Measurements from ENCODE around the gene LRRC30.
"Not testable (repeated sequence)": the region's sequence is repeated elsewhere in the genome, so short reads cannot be mapped to it uniquely, and the experiment has no call there.

Gene LRRC30

DNA sequence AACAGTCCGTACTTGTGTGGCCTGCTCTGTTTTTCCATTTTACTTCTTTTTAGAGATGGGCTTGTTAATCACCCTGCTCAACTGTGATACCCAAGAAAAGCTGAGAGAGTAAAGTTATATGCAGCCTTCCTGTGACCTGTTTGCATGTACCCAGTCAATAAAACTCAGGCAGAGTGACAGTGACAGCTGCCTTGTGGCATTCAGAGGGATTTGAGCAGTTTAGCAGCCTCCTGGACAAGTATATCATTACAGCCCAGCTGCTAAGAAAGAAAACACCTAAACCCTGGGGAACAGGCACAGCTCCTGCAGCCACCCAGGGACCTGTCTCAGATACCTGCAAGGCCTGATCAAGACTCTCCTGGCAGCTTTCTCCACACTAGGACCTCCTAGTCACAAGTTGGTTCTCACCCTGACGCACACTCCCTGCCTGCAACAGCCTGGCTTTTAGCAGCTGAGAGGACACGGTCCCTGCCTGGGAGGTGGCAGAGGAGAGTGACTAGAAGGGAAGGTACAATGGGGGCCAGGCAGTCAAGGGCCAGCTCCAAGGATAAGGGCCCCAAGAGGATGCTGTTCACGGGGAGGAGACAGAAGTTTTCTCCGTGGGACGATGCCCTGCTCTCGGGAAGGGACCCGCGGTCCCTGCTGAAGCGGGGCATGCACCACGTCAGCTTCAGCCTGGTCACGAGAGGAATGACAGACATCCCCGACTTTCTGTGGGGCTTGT, at the start of gene LRRC30:
TSS of gene LRRC30 (plus strand) at position 464 of the 724 bp plus-strand sequence. CDS start at position 514, 50 bp downstream.
- no peak for DNase-seq

DNA sequence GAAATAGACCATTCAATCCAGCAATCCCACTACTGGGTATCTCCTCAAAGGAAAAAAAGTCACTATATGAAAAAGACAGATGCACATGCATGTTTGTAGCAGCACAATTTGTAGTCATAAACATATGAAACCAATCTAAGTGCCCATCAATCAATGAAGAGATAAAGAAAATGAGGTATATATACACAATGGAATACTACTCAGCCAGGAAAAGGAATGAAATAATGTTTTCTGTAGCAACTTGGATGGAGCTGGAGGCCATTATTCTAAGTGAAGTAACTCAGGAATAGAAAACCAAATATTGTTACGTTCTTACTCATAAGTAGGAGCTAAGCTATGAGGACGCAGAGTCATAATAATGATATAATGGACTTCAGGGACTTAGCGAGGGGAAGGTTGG, 45.2 kb upstream of the LRRC30 start:
- DNase-seq: no peak

DNA sequence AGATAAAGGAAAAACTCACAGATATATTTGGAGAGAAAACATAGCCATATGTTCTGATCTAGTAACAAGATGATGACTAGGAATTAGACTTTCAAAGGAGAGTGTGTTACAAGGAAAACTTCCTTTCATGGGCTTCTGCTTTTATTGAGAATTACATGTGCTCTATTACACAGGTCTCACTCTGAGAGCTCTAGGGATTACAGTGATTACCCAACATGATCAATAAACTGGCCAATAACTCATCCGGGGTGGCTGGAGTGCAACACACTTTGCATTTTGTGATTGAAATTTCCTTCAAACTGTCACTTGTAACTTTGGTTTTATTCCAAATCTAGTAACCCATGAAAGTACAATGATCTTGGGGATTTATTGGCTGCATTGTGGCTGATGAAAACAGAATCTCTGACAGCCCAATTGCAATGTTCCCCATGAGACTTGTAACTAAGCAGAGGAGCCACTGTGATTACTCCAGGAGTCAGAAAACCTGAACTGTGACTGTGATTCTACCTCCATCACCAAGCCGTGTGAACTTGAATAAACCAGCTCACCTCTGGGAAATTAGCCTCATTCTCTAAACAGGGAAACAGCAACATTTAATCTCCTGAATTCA, 40.2 kb upstream of the LRRC30 start:
- DNase-seq: no peak

DNA sequence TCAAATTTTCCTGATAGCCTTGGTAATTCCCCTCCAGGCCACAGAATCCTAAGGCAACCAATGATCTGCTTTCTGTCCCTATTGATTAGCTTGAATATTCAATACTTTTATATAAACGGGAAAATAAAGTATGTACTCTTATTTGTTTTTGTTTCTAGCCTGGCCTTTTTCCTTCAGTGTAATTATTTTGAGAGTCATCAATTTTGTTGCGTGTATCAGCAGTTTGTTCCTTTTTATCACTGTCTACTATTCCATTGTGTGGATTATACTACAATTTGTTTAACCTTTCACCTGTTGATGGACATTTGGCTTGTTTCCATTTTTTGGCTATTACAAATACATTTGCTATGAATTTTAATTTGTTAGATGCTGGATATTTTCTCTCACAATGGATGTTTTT, 39.2 kb upstream of the LRRC30 start:
- no peak for DNase-seq

DNA sequence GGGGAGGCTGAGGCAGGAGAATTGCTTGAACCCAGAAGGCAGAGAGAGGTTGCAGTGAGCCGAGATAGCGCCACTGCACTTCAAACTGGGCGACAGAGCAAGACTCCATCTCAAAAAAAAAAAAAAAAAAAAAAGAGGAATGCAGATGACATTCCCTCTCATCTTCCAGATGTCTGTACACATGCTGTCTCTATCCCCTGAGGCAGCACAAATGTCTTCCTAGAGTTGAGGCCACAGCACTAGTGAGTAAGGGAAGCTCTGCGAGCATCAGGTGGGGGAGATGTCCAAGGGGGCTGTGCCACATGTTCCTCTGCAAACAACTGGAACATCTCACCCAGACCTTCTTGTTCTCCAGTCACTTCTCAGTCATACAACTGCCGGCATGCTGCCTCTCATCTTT, 35.6 kb upstream of the LRRC30 start:
- no peak for DNase-seq

DNA sequence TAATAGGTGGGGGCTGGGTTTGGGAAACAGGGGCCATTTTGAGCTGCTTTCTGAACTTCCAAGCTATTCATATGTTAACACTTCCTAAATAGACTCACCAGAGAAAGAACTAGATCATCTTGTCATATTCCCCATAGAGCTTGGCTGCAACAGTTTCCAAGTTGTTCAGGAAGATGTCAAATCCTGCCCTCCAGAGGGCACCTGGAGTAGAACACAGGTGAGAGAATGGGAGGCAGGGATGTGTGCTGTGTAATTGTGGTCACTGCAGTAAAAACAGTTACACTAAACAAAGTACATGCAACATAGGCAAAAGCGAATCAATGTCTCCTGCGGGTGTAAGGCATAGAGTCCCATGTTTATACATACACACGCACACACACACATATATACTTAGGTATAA, 34.5 kb upstream of the LRRC30 start:
- DNase-seq: no peak

DNA sequence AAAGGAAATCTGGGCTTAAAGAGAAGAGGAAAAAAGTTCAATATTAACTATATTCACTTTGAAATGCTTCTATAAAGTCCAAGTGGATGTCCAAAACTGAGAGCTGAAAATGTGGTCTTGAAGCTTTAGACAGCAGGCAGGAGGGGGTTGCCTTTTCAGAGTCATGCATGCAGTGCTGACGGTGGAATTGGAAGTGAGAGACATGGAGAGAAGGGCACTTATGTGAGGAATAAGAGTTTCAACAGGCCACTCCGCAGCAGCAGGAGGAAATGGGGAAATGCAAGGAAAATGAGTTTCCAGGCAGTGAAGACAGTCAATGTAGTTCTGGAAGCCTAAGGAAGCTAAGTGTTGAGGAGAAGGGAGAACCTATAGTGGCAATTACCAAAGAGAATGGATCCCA, 33.0 kb upstream of the LRRC30 start:
- no peak for DNase-seq

DNA sequence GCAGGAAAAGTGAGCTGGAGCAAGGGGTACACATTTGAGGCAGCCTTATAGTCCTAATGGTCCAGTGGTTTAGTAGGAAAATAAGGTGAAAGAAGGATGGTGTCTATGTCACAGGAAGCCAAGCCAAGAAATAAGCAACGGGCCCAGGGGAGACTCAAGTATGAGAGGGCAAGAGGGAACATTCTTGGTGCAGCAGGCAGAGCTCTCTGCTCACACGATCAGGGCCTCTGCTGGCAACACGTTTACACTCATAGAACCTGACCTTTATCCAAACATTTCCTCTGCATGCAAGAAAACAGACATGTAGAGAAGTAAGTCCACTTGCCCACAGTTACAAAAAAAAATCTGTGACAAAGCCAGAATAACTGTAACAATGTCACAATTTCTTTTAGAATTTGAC, 32.6 kb upstream of the LRRC30 start:
- DNase-seq: no peak

DNA sequence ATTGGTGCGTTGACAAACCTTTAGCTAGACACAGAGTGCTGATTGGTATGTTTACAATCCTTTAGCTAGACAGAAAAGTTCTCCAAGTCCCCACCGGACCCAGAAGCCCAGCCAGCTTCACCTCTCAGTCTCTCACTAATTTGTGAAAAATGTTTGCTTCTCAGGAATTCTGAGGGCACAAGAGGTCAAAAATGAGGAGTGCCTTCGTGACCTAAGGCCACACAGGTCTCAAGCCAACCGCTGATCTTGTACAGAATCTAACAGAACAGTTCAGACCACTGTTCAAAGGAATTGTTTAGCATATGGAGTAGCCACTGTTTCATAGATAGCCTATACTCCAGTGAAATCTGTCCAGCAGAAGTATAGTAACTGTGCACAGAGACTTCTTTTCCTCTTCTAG, 29.8 kb upstream of the LRRC30 start:
- no peak for DNase-seq

DNA sequence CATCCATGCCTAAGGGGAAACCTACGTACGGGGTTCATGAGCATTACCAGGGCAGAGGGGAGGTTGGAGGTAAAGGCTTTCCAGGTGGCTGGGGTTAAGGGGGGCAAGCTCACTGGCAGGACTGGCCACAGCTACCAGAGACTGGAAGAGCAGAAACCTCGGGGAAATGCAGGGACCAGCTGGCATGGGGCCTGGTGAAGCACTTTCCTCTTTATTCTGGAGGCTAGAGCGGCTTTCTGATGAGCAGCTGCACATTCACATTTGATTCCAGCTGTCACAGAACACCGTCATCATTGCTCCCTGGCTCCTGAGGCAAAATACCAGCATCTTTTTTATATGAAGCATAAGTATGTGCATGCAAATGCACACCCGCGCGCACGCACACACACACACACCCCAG, 28.7 kb upstream of the LRRC30 start:
- DNase-seq: no peak

DNA sequence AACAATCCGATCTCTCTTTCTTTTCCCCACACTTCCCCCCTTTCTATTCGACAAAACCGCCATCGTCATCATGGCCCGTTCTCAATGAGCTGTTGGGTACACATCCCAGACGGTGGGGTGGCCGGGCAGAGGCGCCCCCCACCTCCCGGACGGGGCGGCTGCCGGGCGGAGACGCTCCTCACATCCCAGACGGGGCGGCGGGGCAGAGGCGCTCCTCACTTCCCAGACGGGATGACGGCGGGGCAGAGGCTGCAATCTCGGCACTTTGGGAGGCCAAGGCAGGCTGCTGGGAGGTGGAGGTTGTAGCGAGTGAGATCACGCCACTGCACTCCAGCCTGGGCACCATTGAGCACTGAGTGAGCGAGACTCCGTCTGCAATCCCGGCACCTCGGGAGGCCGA, 27.3 kb upstream of the LRRC30 start:
- not testable (repeated sequence) for DNase-seq

DNA sequence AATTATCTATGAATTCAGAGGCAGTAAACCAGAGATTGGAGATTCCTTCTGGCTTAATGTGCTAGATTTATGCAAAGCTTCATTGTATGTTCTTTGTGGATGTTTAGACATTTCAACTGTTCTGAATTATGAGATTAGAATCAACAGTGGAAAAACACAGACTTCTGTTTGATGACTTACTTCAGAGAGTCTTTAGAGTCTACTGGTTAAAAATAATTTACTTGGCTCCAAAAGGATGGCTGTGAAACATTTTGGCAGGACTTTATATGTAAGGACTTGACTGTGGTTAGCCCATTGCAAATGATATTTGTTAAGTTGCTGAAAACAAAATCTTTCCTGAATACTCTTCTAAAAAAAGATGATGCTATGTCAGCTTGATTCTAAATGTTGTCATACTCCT, 25.5 kb upstream of the LRRC30 start:
- no peak for DNase-seq

DNA sequence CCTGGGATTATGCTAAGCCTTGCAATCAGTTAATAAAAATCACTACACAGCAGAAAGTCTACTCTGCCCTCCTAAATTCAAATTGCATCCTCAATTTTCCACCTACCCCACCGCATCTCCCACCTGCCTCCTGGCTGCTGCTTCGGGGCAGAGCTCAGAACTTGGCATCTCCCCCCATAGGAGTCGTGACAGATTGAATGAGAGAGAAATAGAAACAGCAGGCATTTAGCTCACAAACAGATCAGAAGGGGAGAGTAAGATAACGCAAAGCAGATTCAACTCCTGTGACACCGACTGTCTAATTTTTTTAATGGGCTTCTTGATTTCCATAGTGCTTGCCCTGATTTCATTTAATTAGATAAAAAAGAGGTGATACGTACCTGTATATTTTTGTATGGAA, 24.7 kb upstream of the LRRC30 start:
- DNase-seq: no peak

DNA sequence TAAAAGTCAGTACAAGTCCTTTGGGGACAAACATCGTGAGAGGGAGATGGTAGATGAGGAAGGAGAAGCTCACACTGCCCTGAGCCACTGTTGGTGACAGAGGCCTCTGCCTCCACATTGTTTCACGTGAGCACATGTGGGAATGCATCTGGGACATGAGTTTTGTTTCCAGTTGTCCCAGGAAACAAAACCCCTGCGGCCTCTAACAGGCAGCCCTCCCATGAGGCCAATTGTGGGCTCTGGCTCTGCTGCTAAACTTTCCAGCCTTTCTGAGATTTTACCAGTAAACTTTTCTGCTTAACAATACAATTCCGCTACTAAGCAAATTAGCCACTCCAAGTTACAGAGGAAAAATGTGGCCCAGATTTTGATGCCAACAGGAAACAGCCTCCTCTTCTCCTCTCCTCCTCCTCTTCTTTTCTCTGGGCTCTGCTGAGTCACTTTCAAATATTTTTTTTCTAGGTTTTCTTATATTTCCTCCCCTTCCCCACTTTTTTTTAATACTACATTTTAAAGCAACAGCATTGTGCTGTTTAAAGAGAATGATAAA, 23.4 kb upstream of the LRRC30 start:
- DNase-seq: no peak

DNA sequence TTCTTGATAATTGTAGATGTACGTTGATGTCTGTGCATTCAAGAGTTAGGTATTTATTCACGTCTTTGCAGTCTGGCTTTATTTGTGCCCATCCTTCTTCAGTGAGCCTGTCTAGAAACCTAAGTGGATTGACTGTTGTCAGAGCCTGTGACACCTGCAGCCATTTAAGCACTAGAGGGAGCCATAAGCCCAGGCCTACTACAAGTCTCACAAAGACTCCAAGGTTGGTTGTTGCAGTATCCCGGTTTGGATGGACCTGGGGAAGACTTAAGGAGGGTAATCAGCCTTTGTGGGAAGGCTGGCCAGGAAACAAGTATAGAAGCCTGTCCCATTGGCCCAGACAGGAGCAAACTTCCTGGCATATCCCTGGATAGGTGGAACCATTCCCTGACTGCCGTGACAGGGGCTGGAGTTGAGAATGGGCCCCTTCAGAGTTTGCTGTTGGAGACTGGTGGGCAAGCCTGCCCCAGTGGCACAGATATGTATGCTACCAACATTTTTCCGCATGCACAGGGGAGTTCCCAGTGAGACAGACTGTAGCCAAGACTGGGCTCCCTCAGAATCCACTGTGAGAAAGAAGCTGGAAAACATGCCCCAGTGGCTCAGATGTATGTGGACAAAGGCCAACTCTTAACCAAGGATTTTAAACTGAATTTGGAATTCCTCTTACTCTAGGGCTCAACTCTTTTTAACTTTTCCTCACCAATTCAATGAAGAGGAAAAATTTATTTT, 9.3 kb upstream of the LRRC30 start:
- no peak for DNase-seq

DNA sequence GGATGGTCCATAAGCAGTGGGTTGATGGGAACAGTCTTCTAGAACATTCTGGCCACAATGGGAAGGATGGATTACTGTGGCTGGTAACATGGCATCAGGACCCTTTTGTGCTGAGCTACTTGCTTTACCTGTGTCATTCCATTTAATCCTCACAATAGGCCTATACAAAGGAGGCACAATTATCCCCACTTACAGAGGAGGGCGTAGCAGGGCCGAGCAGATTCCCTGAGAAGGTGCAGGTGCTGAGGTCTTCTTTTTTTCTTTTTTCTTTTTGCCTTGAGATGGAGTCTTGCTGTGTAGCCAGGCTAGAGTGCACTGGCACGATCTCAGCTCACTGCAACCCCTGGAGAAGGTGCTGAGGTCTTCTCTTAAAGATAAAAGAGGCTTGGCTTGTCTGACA, 6.7 kb upstream of the LRRC30 start:
- no peak for DNase-seq

DNA sequence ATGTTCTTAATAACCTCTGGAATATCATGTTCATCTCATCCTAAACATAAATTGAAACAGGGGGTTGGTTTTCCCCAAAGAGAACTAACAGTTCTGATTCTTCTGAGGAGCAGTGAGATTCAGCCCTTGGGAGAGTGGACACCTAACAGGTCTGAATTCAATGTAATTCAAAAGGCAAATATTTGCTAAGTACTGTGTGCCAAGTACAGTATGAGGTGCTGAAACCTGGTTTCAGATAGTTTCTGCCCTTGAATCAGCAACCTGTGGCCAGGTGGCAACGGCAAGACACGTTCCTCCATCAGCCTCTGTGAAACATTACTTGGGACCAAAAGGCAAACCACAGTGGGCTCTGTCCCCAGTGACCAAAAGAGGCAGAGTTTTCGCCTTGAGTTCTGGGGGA, 1.3 kb downstream of the LRRC30 start:
- no peak for DNase-seq

DNA sequence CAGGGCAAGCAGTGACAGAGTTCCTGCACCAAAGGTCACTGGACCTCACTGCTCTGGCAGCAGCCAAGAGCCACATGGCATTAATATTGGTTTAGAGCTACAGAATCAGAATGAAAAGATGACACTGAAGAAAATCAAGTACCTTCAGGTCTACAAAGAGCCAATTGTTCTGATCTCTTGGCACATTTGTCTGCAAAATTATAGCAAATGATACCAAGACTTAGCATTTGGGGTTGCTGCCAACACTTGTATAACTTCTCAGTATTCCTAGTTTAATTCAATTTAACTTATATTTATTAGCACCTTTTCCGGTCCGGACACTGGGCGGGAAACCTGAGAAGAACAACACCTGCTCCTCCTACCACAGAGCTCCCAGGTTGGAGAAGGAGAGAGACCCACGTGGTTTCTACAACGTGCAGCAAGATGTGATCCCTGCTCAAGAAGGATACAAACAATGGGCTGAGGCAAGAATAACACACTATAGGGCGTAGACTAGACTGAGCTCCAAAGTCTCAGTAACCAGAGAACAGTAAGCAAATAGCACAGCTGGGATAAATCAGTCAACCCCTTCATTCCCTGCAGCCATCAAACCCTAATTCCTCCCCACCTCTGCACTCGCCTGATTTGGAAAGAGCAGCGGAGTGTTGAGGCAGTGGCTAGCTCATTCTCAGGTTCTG, 2.4 kb downstream of the LRRC30 start:
- DNase-seq: no peak

DNA sequence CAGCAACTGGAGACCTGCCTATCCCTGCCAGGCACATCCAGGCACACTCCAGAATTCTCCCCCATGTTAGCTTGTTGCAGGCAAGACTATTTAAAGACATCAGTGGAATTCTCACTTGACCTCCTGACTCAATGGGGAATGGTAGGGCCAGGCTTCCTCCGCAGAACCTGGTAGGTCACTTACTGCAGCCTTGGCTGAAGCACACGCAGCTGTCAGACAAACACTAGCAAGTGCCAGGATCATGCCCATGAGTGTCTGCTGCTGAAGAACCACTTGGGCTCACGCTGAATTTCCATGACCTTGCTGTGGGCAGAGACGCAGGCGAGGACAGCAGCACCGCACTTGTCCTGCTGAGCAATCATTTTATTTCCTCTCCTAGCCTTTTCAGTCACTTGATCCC, 3.2 kb downstream of the LRRC30 start:
- DNase-seq: no peak

DNA sequence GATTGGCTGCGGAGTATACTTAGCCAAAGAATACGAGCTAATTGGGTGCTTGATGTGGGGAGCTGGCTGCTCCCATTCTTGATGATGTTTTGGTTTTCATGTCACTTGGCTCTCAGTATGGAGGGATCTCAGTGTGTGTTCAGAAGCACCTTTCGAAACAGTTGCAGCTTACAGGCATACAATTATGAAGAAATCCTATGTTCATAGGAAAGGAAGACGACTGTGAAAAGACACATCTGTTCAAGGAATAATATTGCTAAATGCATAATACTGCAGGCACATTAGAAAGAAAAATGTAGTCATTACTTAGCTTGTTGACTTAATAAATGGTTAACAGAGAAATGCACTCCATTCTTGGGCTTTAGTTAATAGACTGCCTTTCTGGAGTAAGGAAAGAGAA, 4.1 kb downstream of the LRRC30 start:
- no peak for DNase-seq

DNA sequence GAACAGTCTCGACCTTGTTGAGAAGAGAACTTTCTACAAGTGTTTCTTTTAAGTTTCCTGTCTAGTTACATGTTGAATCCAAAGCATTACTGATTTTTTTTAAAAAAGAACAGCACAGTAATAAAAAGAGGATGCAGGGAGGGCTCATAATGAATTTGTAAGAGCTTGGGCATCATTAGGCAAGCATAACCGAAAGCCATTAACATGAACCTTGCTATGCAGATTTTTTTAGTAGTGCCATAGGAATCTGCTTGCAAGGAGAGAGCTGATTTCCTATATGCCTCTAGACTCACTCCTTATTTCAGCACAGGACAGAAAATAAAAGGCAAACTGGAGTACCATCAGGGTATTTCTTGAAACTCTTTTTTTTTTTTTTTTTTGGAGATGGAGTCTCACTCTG, 5.2 kb downstream of the LRRC30 start:
- DNase-seq: no peak

DNA sequence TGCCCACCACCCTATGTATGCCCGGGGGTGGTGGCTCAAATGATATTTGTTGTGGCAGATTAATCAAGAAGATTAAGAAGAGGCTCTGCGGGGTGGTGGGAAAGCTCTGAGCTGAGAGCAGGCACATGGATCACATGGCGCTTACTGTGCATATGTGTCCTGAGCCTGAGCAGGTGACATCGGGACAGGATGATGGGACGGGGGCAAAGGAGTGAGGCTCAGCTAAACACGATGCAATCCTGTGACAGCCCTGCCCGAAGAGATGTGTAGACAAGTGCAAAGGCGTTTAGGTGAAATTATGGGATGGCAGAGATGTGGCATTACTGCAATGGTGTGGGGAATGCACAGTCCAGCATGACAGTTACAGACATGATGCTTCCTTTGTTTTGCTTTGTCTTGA, 6.0 kb downstream of the LRRC30 start:
- no peak for DNase-seq

DNA sequence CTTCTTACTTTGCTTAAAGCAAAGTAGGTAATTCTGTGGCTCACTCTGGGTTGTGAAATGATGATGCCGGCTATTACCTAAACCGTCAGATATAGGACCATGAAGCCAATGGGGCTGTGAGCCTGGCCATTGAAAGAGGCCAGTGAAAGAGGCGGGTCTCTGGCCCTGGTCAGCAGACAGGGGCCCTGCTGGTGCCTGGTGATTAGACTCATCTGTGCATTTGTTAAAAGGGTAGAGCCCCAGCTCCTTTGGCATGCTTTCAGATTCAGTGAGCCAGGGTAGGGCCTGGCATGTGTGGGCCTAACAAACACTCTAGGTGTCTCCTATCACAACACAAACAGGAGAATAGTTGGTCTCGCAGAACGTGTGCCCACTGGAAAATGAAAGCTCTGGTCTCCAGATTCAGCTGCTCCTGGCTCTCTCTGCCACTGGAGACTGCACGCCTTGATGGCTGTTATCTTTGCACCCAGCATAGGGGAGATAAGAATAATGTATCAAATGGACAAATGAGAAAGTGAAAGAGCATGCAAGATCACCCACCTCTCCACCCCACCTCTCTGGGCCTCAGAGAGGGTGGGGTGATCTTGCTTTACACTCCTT, 6.9 kb downstream of the LRRC30 start:
- DNase-seq: no peak

Measured in cerebellar nuclear complex (tissue), 1 donor.